Fibroblast of the aortic adventitia (primary cell): Measurements from ENCODE around the gene ASCL3. TPM values are rescaled to one million over a fixed set of nuclear protein-coding genes. Genes with fewer than 3 reads are reported as not detected.
A peak's percentile ranks its signal among the peaks of the same experiment; 100 is the strongest.

Experiments used
- DNase-seq: peaks from one replicate; pipeline ENCODE4 v3.0.0-alpha.2; 2010; ENCODE audit warnings: low read depth
- H3K4me3 ChIP-seq: 2 replicates; pipeline ENCODE4 v1.5.1; 2011; ENCODE audit warnings: low read depth, mild to moderate bottlenecking, control low read depth, low read length, moderate library complexity
- total RNA-seq: library from RNA; depleted of rRNA; stranded (reverse); fragments of >200 nt; gene quantifications from 2 replicates; pipeline ENCODE4 v1.2.3, GENCODE V29; 2012; ENCODE audit warnings: low replicate concordance
- TF ChIP-seq, protein P1 (sequence below): IDR thresholded peaks from 2 replicates; pipeline ENCODE4 v1.5.1; 2011; ENCODE audit warnings: mild to moderate bottlenecking, low read length, control low read depth, inconsistent platforms; ENCODE audit not compliant: insufficient read depth

The ASCL3 gene
- total RNA-seq, 1 donor: not detected

- TF ChIP-seq, protein P1, sequence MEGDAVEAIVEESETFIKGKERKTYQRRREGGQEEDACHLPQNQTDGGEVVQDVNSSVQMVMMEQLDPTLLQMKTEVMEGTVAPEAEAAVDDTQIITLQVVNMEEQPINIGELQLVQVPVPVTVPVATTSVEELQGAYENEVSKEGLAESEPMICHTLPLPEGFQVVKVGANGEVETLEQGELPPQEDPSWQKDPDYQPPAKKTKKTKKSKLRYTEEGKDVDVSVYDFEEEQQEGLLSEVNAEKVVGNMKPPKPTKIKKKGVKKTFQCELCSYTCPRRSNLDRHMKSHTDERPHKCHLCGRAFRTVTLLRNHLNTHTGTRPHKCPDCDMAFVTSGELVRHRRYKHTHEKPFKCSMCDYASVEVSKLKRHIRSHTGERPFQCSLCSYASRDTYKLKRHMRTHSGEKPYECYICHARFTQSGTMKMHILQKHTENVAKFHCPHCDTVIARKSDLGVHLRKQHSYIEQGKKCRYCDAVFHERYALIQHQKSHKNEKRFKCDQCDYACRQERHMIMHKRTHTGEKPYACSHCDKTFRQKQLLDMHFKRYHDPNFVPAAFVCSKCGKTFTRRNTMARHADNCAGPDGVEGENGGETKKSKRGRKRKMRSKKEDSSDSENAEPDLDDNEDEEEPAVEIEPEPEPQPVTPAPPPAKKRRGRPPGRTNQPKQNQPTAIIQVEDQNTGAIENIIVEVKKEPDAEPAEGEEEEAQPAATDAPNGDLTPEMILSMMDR: no peak
- DNase-seq: peak; percentile 56
- H3K4me3 ChIP-seq: peak overlapping the region; percentile 91
Measured at GRCh38 chr11:8963569-8964323, 20.9 kb upstream of the ASCL3 start.

DNA sequence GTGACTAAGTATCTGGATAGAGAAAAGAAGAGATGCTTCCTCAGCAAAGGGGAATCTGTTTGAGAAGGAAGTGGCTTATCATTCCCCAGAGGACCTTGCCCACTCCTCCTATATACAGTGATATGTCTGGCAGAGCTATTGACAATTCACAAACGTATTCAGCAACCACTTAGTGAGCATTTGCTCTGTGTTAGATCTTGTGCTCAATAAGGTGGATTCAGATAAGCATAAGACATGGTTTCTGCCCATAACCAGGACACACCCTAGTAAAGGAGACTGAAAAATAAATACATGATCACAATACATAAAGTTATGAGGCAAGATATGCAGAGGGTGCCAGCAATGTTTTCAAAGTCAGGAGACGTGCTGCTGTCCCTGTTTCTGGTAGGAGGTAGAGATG is 20.0 kb upstream of the ASCL3 start:
- DNase-seq: no peak

DNA sequence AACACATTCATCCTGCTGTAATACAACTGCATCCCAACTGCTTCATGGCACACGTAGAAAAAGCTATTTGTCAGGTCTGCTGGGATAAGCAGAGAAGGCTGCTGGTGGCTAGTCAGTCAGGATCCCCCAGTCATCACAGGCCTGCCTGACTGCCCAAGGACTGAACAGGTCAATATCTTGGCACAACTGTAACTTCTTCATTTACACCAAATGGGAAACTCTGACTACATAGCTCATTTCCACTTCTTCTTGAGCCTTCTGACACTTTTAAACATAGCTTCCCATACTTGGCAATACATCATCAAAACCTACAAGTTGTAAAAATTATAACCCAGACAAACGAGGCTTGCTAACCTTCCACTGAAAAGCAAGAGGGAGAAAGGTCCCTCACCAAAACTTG is 18.6 kb upstream of the ASCL3 start:
- no peak for DNase-seq
- TF ChIP-seq, protein P1: no peak
- H3K4me3 ChIP-seq: no peak overlapping the region

More for the DNA sequence above, 20.0 kb upstream of the ASCL3 start:
- H3K4me3 ChIP-seq: peak overlapping the region; percentile 91
- TF ChIP-seq, protein P1: no peak

DNA sequence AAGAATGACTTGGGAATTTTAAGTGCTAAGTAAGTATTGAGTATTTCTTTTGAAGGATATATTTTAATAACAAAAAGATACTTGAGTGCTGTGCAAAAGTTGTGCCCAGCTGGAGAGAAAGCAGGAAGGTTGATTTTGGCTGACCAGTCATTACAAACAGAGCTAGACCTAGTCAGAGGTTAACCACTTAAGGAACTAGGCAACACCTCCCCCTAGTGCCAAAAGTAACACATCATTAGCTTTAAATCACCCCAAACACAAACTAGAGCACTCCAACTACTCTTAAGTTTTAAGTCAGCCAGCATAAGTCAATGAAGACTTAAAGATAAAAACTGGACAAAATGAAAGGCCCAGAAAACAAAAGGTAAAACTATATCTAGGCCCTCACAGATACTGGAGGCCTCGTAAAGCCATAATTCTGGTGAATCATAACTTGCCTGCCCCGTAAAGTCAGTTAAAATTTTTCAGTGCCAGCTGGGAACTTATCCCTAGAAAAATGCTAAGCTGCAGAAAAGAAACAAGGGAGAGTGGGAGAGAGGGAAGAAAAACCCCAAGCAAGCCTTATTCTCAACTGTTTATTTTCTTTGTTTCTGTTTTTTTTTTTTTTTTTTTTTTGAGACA is 16.8 kb upstream of the ASCL3 start:
- TF ChIP-seq, protein P1: peak; percentile 61
- H3K4me3 ChIP-seq: no peak overlapping the region
- peak; percentile 94 for DNase-seq

DNA sequence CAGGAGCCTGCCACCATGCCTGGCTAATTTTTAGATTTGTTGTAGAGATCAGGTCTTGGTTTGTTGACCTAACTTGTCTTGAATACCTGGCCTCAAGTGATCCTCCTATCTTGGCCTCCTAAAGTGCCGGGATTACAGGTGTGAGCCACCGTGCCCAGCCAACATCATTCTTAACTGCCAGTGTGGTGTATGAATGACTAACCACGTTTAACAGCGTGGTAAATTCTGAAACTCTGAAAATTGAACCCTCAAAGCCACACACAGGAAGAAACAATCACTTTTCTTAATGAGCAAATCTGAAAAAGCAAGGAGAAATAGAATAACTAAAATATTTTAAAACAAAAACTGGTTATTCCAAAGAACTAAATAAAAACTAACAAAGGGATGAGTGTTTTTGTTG is 14.0 kb upstream of the ASCL3 start:
- no peak for DNase-seq
- TF ChIP-seq, protein P1: no peak
- no peak overlapping the region for H3K4me3 ChIP-seq

GRCh38 chr11:8948886-8949285 is 6.1 kb upstream of the ASCL3 start:
- no peak overlapping the region for H3K4me3 ChIP-seq
- TF ChIP-seq, protein P1: no peak
- no peak for DNase-seq
